ENCODE data around the gene LPXN.

Gene LPXN

DNA sequence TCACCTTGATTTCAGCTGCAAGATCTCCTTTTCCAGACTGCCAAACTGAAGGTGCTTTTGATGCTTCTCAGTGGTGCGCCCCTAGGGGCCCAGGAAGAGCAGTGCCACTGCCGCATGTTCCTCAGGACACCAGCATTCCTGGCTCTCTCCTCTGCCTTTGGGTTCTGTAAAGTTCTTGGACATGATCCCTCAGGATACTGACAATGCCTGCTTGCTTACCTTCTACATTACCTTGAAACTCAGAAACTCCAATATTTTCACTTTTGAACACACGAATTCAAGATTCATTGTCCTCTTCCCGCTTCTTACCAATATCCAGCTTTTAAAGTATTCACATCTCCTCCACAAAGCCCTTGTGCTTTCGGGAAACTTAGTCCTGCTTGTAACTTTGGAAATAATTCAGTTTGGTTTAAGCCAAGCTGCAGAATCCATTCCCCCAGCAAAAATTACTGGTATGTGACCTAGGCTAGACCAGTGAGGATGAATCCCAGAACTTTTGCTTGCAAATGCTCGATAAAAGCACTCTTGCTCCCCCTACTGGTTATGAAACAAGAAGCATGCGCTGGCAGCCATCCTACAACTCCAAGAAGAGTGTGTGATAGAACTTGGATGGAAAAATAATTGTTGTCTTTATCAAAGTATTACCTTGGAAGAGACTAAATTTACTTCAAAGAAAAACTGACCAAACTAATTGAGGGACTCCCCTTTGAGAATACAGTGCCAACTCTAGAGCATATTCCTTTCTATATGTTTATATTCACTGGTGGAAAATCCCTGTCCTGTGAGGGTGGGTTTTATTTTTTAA is 51.2 kb downstream of the LPXN start:
- DNase-seq (ENCODE audit: low spot score) = peak; percentile 83

DNA sequence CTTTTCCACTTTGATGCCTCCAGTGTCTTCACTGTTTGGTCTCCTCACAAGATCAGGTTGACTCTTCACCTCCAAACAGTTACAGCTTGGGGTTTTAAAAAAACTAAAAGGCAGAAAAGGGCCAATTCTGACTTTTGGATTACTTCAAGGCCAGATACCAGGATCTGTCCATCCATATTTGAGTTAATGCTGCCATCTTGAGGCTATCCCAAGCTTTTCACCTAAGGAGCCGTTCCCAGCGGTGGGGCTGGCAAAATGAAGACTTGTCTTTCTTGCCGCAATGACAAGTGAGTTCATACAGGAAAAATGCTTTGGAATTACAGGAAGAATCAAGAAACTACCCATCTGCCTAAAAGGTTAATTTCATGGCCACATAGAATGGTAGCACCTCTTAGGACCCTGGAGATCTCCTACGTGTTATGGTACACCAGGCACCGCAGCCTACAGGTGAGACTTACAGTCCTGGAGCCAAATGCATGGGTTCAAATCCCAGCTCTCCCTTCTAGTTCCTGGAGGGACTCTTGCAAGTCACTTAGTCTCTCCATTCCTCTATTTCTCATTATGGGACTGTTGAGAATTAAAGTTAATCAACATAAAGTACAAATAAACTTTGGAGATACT is 61.8 kb downstream of the LPXN start:
- DNase-seq (ENCODE audit: low spot score) = peak; percentile 66

DNA sequence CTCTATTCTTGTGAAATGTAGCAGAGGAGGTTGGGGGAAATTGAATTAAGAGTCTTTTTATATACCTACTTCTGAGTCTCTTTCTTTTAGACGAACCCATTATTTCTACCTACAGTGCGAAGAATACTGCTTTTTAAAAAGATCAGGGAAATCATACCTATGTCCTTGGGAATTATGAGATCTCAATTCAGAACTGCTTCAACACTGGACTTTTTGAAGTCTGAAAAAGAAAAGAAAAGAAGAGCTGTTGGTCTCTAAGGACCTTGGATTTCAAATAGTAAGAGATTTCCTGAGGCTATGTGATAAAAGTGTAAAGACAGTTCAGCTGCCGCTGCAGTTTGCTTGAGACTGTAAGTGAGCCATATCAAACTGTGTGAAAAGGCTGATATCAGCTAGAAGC is 64.0 kb downstream of the LPXN start:
- DNase-seq (ENCODE audit: low spot score) = no peak

DNA sequence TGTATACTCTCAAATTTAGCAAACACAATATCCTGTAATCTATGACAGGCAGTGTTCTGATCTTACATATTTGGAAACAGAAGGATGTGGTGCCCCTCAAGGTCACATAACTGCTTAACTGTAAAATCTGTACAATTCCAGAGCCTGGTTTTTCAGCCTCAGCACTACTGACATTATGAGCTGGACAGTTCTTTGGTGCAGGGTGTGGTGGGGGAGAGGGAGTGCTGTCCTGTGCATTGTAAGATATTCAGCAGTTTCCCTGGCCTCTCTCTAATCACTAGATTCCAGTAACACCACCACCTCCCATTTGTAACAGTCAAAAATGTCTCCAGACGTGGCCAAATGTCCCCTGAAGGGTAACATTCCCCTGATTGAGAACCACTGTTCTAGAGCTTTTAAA is 65.9 kb downstream of the LPXN start:
- DNase-seq (ENCODE audit: low spot score) = no peak

DNA sequence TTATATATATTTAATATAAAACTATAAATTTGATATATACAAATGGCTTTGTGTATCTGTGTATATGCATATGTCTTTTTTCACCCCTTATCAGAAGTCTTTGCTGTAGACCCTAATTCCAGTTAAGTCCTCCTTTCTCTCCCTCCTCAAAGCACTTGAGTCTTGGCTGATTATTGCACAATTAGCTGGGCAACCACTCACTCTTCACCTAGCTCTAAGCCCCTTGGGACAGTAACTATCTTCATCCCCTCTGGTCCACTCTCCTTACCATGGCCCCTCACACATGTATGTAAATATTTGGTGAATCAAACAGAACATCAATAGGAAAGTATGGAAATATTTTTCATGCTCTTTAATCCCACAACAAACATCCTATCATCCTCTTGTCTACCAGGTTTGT is 66.8 kb downstream of the LPXN start:
- no peak for DNase-seq (ENCODE audit: low spot score)

DNA sequence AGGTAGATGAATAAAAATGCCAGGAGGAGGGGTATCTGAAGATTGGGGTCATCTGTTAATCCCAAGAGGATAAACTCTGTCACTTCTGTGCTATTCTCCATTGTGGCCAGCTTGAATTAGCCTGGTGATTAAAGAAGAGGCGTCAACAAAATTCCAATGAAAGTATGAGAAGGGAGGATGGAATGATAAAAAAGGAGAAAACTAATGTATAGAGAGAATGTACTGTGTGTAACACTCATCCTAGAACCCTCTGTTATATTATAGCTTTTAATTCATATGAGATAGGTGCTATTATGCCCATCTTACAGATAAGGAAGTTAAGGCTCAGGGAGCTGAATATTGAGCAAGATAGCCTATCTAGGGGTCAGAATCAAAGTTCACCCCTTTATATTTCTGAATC is 67.7 kb downstream of the LPXN start, which contains the start of gene OR5B21:
TSS of gene OR5B21 (minus strand) at position 101 of the 400 bp plus-strand sequence. CDS start at position 101, 0 bp downstream.
- DNase-seq (ENCODE audit: low spot score) = no peak

DNA sequence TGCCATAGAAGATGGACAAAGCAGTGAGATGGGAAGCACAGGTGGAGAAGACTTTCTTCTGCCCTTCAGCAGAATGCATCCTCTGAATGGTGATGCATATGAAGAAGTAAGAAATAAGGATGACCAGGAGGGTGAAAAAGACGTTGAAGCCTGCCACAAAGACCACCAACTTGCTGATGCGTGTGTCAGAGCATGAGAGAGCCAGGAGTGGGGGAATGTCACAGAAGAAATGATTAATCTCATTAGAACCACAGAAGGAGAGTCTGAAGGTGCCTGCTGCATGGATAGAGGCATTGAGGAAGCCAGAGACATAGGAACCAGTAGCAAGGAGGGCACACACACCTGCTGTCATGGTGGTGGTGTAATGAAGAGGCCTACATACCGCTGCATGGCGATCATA is 68.3 kb downstream of the LPXN start:
- no peak for DNase-seq (ENCODE audit: low spot score)

DNA sequence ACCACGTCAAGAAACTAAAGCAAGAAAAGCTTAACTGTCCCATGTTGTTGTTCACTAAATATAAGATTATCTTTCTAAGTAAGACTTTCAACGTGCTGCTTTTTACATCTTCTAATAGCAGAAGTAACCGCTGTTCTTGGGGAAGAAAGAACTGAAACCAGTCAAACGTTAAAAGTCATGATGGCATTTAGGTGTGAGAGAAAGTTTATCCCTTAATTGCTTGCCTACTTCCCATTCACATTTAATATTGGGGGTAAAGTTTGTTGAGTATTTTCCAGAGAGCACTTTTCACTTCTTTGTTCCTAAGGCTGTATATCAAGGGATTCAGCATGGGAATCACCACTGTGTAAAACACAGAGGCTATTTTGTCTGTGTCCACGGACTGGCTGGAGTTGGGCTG is 68.7 kb downstream of the LPXN start:
- DNase-seq (ENCODE audit: low spot score) = no peak

DNA sequence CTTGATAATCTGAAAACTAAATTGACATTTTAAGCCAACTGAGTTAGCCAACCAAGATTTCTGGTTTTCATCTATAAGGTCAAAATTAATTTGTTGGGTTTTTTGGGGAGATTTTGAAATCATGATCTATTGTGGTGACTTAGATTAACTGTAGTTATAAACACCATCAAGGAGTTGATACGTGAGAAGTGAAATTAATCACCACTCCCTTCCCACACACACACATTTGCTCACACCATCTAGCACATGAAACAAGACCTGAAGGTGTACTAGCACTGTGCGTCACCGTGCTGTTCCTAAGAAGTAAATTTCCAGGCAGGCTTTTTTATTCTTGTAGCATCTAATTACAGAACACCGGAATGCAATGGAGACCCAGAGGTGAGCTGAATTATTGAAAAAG is 69.8 kb downstream of the LPXN start:
- DNase-seq (ENCODE audit: low spot score) = no peak

DNA sequence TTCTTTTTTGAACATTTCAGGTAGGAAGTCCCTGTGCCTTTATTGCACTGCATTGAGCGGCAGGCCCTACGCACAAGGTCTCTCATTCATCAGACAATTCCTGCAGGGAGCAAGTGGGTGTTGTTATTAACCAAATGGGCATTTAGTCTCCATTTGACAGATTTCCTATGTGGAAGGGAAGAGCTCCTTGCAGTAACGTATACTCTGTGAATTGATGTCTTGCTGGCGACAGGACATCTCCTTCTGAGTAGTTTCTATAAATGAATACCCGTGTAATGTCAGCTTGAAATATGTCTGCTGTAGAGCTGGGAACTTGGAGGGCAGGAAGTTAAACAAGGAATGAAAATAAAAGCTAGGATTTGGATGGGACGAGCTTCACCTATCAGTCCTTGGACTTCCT is 71.4 kb downstream of the LPXN start:
- DNase-seq (ENCODE audit: low spot score) = no peak

DNA sequence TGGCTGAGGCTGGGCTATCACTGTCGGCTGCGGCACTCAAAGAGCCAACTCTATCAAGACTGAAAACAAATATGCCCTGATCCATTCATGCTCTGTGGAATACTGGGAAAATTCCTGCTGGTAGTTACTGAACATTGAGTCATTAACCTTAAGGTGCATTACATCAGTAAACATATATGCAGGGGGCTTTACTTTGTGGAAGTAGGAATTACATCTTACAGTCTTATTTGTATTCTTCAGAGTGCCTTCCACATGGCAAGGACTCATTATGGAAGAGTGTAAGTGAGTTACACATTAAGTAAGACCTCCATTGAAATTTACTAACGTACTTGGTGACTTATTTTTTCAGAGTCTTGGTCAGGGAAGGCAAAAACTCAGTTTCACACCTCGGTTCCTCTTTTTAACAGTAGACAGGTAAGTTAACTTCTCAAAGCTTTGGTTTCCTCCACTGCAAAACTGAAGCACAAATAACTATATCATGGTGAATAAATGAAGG is 72.2 kb downstream of the LPXN start:
- no peak for DNase-seq (ENCODE audit: low spot score)

DNA sequence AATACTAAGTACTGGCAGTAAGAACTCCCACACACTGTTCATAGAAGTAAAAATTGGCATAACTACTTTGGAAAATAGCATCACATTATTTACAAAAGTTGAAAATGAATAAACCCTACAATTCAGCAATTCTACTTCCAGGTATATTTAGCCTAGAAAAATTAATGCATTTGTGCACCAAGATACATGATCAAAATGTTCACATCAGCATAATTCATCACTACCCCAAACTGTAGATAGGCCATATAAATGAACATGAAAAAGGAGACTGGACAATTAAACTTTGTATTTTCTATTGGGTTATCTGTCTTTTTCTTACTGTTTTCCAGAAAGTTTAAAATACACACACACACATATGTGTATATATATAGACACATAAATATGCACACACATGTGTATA is 73.7 kb downstream of the LPXN start:
- no peak for DNase-seq (ENCODE audit: low spot score)

DNA sequence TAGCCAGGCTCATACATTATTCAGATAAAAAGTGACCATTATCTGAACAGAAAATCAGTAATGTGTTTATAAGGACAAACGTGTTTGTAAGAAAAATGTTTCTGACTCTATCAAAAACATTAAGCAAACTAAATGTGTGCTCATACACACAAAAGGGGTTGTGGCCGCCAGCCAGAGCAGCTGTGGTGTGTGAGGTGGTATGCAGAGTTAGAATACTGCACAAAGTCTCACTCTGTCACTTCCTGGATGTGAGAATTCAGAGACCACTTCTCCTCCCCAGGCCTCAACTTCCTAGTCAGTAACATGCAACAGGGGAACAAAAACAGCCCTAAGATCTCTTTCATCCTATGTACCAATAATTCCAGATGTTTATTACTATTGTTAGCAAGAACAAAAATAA is 77.2 kb downstream of the LPXN start:
- no peak for DNase-seq (ENCODE audit: low spot score)

DNA sequence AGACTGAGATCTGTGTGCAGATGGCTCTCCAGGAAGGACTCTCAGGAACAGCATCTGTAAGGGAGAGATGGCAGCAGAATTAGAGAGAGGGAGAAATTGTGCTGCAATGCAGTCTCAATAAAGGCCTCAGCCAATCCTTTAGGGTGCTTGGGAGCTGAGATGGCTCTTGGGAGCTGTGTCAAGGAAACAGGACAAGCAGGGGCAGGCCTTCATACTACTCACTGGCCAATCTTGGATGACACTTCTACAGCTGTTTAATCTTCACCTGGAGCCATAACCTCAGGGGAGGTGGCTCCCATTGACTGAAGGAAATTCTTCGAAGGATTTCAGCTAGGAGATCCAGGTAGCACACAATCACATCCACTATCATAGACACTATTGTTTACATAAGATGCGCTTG is 77.7 kb downstream of the LPXN start:
- DNase-seq (ENCODE audit: low spot score) = no peak

DNA sequence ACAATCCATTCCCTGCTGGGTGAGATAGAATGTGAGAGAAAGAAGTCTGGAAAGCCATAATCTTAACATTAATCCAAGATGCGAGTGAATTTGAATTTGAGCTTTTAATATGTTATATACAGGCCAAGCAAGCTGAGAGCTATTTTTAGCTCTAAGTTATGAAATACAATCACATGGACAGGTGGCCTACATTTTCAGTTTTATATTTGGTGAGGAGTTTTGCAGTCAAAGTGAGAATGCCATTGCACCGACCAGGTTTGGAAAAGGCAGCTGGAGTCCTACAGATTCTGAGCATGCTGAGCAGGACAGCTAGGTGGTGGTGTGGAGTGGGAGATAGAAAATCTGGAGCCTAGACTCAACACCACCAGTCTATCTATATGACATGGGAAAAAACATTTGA is 79.8 kb downstream of the LPXN start:
- no peak for DNase-seq (ENCODE audit: low spot score)

DNA sequence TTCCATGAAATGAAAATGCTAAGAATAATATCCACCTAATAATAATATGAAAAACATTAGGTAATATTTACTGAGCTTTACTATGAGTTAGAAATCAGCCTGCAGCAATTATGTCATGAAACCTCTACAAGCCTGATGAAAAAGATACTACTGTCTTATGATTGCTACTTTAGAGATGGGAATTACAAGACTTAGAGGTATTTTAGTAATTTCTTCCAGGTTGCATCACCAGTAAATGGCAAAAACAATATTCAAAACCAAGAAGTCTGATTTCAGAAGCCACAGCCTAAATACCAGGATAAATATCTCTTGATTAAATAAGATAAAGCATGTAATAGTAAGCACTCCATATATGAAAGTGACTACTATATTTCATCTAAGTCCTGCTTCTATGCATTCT is 81.6 kb downstream of the LPXN start:
- no peak for DNase-seq (ENCODE audit: low spot score)

DNA sequence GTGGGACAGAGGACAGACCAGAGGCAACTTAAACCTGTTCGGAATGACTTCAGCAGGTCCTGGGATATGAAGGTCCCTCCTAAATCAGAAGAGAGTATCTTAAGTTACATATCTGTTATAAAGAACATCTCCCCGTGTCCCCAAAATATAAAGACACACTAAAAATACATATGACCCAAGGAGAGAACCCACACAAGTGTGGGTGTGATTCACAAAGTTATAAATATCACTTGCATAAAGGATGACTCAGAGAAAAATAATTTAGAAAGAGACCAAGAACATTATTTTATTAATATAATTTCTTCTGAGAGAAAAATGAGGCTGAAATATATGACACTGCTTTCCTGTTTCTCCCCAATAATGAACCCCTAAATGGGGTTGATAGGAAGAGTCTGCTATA is 82.0 kb downstream of the LPXN start:
- no peak for DNase-seq (ENCODE audit: low spot score)

DNA sequence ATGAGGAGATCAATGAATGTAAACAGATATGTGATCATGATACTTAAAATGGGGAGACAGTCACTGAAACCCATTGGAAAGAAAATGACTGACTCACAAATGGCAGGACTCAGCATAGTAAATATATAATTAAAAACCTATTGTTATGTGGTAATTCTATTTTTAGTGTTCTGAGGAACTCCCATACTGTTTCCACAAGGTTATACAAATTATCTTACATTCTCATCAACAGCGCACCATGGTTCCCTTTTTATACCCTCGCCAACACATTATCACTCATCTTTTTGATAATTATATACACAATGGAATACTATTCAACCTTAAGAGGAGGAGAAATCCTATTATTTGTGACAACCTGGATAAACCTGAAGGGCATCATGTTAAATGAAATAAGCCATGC is 84.8 kb downstream of the LPXN start:
- DNase-seq (ENCODE audit: low spot score) = no peak

DNA sequence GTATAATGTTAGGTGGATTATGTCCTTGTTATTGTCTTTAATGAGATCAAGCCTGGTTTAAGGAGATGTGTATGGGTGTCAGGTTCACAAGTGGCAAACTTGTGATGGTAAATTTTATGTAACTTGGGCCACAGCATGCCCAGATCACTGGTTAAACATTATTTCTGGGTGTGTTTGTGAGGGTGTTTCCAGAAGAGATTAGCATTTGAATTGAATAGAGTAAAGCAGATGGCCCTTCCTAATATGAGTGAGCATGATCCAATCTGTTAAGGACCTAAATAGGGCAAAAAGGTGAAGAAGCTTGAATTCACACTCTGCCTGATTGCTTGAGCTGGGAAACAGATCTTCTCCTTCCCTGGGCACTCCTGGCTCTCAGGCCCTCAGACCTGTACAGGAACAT is 88.5 kb downstream of the LPXN start:
- DNase-seq (ENCODE audit: low spot score) = no peak

DNA sequence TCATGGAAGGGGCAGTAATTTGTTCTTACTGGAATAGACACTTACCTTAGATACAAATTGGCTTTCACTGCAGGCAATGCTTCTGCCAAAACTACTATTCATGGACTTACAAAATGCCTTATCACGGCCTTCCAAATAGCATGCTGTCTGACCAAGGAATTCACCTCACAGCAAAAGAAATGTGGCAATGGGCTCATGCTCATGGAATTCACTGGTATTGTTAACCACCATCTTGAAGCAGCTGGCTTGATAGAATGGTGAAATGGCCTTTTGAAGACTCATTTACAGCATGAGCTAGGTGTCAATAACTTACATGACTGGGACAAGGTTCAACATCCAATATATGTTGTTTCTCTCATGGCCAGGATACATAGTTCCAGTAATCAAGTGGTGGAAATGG is 89.7 kb downstream of the LPXN start:
- no peak for DNase-seq (ENCODE audit: low spot score)
